GM23338 (cell line): ENCODE data around the gene TXNDC16. TPM values are rescaled to one million over a fixed set of nuclear protein-coding genes. Genes with fewer than 3 reads are reported as not detected.

Experiments used
- ATAC-seq: fragments of 200-7000 bp; cut with Tn5 transposase; 3 replicates; pipeline ENCODE4 v1.9.1; 2020
- DNase-seq: peaks from one replicate; pipeline ENCODE4 v3.0.0-alpha.2; 2015; ENCODE audit warnings: low spot score
- H2AFZ ChIP-seq: fragments of 200-600 bp; sonication (generic); 2 replicates; pipeline ENCODE4 v1.8.0; 2016; ENCODE audit warnings: antibody characterized with exemption, mild to moderate bottlenecking, moderate library complexity
- H3F3A ChIP-seq: fragments of 200-600 bp; sonication (generic); replicated peaks from 2 replicates; pipeline ENCODE4 v1.8.0; 2017; ENCODE audit warnings: antibody characterized with exemption, mixed run types, low read depth
- H3K27ac ChIP-seq: fragments of 200-600 bp; sonication (generic); 2 replicates; pipeline ENCODE4 v1.6.1; 2016; ENCODE audit warnings: low read depth
- H3K27me3 ChIP-seq: fragments of 200-600 bp; sonication (generic); 2 replicates; pipeline ENCODE4 v1.8.0; 2016; ENCODE audit warnings: mild to moderate bottlenecking, mixed run types, moderate library complexity; ENCODE audit not compliant: insufficient read depth
- H3K36me3 ChIP-seq: fragments of 200-600 bp; sonication (generic); 2 replicates; pipeline ENCODE4 v1.8.0; 2016; ENCODE audit warnings: mild to moderate bottlenecking; ENCODE audit not compliant: insufficient read depth
- H3K4me1 ChIP-seq: fragments of 200-600 bp; sonication (generic); 2 replicates; pipeline ENCODE4 v1.8.0; 2016; ENCODE audit warnings: mild to moderate bottlenecking, moderate library complexity; ENCODE audit not compliant: insufficient read depth
- H3K4me2 ChIP-seq: fragments of 200-600 bp; sonication (generic); 2 replicates; pipeline ENCODE4 v1.7.1; 2017; ENCODE audit warnings: mixed run types
- H3K4me3 ChIP-seq: fragments of 200-600 bp; sonication (generic); 2 replicates; pipeline ENCODE4 v1.6.1; 2016; ENCODE audit warnings: mixed run types
- H3K79me2 ChIP-seq: fragments of 200-600 bp; sonication (generic); replicated peaks from 2 replicates; pipeline ENCODE4 v1.8.0; 2017; ENCODE audit warnings: mild to moderate bottlenecking; ENCODE audit not compliant: insufficient read depth
- H3K9me2 ChIP-seq: fragments of 200-600 bp; sonication (generic); 2 replicates; pipeline ENCODE4 v1.8.0; 2017; ENCODE audit not compliant: insufficient read depth
- H4K20me1 ChIP-seq: fragments of 200-600 bp; sonication (generic); replicated peaks from 2 replicates; pipeline ENCODE4 v1.8.0; 2017; ENCODE audit warnings: mild to moderate bottlenecking; ENCODE audit not compliant: insufficient read depth
- H3K27ac Mint-ChIP-seq: 2 replicates; pipeline ENCODE4 v1.8.0; 2020; ENCODE audit warnings: inconsistent platforms, mild to moderate bottlenecking, moderate library complexity, mixed read lengths
- H3K27me3 Mint-ChIP-seq: 3 replicates; pipeline ENCODE4 v1.8.0; 2022; ENCODE audit warnings: low read depth, mild to moderate bottlenecking, moderate library complexity, mixed read lengths, inconsistent platforms; ENCODE audit not compliant: insufficient read depth, poor library complexity
- H3K36me3 Mint-ChIP-seq: 3 replicates; pipeline ENCODE4 v1.8.0; 2021; ENCODE audit warnings: low read depth, mild to moderate bottlenecking, inconsistent platforms, moderate library complexity, mixed read lengths
- H3K4me1 Mint-ChIP-seq: 3 replicates; pipeline ENCODE4 v1.8.0; 2020; ENCODE audit warnings: mild to moderate bottlenecking, inconsistent platforms, mixed read lengths
- H3K4me3 Mint-ChIP-seq: 3 replicates; pipeline ENCODE4 v1.8.0; 2021; ENCODE audit warnings: moderate library complexity, mild to moderate bottlenecking, inconsistent platforms, mixed read lengths
- H3K9me3 Mint-ChIP-seq: 3 replicates; pipeline ENCODE4 v1.8.0; 2020; ENCODE audit warnings: moderate library complexity, mild to moderate bottlenecking, inconsistent platforms, mixed read lengths
- CREB1 ChIP-seq: fragments of 250-450 bp; sonication (Bioruptor Pico); IDR thresholded peaks from 2 replicates; pipeline ENCODE4 v1.5.0; 2020; ENCODE audit warnings: low read depth, mild to moderate bottlenecking, moderate library complexity
- EZH2 ChIP-seq: fragments of 200-600 bp; sonication (generic); IDR thresholded peaks from one replicate; pipeline ENCODE4 v1.8.0; 2017; ENCODE audit warnings: antibody characterized with exemption, mild to moderate bottlenecking, low read depth; ENCODE audit not compliant: unreplicated experiment
- EZH2phosphoT487 ChIP-seq: fragments of 200-600 bp; sonication (generic); IDR thresholded peaks from one replicate; pipeline ENCODE4 v1.8.1; 2018; ENCODE audit warnings: antibody characterized with exemption; ENCODE audit not compliant: unreplicated experiment
- JUNB ChIP-seq: IDR thresholded peaks from one replicate; pipeline ENCODE4 v1.6.1; 2016; ENCODE audit warnings: antibody characterized with exemption; ENCODE audit not compliant: unreplicated experiment
- NANOG ChIP-seq: IDR thresholded peaks from 2 replicates; pipeline ENCODE4 v1.6.1; 2016; ENCODE audit warnings: antibody characterized with exemption, borderline replicate concordance
- POLR2AphosphoS5 ChIP-seq: IDR thresholded peaks from 2 replicates; pipeline ENCODE4 v1.6.1; 2016; ENCODE audit warnings: antibody characterized with exemption, low read depth
- STAT1 ChIP-seq: IDR thresholded peaks from one replicate; pipeline ENCODE4 v1.6.1; 2016; ENCODE audit warnings: antibody characterized with exemption; ENCODE audit not compliant: unreplicated experiment
- ZNF114 ChIP-seq: fragments of 250-450 bp; sonication (Bioruptor Pico); IDR thresholded peaks from 2 replicates; pipeline ENCODE4 v1.5.0; 2020; ENCODE audit warnings: mild to moderate bottlenecking, moderate library complexity
- ZNF331 ChIP-seq: fragments of 250-450 bp; sonication (Bioruptor Pico); IDR thresholded peaks from 2 replicates; pipeline ENCODE4 v1.5.0; 2020; ENCODE audit warnings: low read depth, mild to moderate bottlenecking, moderate library complexity
- polyA plus RNA-seq: library from polyadenylated mRNA; unstranded; fragments of >200 nt; fragmentation: Nextera tagmentation; extraction: Ambion mirVana; gene quantifications from 2 replicates; pipeline ENCODE4 v1.2.1, GENCODE V29; 2016
- total RNA-seq: library from RNA; depleted of rRNA; stranded (reverse); fragments of >200 nt; shearing (Covaris generic); gene quantifications from 2 replicates; pipeline ENCODE4 v1.2.3, GENCODE V29; 2014
- TF ChIP-seq, protein P1 (sequence below): IDR thresholded peaks from 2 replicates; pipeline ENCODE4 v1.6.1; 2016; ENCODE audit warnings: antibody characterized with exemption
- TF ChIP-seq, protein P2 (sequence below): IDR thresholded peaks from one replicate; pipeline ENCODE4 v1.6.1; 2018; ENCODE audit warnings: antibody characterized with exemption; ENCODE audit not compliant: unreplicated experiment
- TF ChIP-seq, protein P3 (sequence below): fragments of 250-450 bp; sonication (Bioruptor Pico); IDR thresholded peaks from 2 replicates; pipeline ENCODE4 v1.5.0; 2020; ENCODE audit warnings: mild to moderate bottlenecking, moderate library complexity
- TF ChIP-seq, protein P4 (sequence below), 2 experiments: fragments of 200-600 bp in 1 of 2; sonication (generic) in 1 of 2; conservative IDR thresholded peaks; 2 replicates each; pipeline versions ENCODE4 v1.5.1 to v1.6.1; 2016 to 2017; ENCODE audit warnings: antibody characterized with exemption in 2 of 2, low read depth in 2 of 2, mild to moderate bottlenecking in 2 of 2, moderate library complexity in 1 of 2

TXNDC16 gene
- total and polyA plus RNA-seq, 2 experiments from 2014 or later: 13.6 to 14.0 TPM

DNA sequence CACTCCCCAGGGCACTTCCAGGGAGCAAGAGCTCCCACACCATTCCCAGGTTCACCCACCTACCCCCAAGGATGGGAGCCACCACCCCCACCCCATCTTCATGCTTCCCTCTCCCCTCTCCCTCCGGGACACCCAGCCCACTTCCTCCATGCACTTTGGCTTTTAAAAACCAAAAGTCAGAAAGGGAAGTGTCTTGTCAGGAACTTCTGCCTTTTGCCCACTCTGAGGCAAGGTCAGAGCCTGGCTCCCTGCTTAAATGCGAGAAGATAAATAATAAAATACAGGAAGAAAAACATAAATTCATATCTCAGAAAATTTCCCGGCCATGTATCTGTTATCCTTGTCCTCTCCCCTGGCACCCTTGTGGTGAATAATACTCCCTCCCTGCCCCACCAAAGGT is 156.6 kb downstream of the TXNDC16 start:
- DNase-seq (no peak), ATAC-seq (no peak)
- H3K27ac Mint-ChIP-seq: no peak overlapping the region
- H3K27ac ChIP-seq: no peak overlapping the region
- peaks cover 4% of the 10 kb centered on the region; the same call in 1 of the 2 replicates for H3K9me2 ChIP-seq
- no peak overlapping the region for H3K4me3 Mint-ChIP-seq
- H3K4me1 ChIP-seq: peaks cover 7% of the 10 kb centered on the region; the same call in 1 of the 2 replicates
- no peaks in the 10 kb centered on the region for H3K27me3 Mint-ChIP-seq
- peaks cover 3% of the 10 kb centered on the region; the same call in 1 of the 3 replicates for H3K9me3 Mint-ChIP-seq
- H2AFZ ChIP-seq: no peak overlapping the region
- no peak for TF ChIP-seq STAT1
- TF ChIP-seq, protein P1, sequence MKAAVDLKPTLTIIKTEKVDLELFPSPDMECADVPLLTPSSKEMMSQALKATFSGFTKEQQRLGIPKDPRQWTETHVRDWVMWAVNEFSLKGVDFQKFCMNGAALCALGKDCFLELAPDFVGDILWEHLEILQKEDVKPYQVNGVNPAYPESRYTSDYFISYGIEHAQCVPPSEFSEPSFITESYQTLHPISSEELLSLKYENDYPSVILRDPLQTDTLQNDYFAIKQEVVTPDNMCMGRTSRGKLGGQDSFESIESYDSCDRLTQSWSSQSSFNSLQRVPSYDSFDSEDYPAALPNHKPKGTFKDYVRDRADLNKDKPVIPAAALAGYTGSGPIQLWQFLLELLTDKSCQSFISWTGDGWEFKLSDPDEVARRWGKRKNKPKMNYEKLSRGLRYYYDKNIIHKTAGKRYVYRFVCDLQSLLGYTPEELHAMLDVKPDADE: no peak
- TF ChIP-seq, protein P2, sequence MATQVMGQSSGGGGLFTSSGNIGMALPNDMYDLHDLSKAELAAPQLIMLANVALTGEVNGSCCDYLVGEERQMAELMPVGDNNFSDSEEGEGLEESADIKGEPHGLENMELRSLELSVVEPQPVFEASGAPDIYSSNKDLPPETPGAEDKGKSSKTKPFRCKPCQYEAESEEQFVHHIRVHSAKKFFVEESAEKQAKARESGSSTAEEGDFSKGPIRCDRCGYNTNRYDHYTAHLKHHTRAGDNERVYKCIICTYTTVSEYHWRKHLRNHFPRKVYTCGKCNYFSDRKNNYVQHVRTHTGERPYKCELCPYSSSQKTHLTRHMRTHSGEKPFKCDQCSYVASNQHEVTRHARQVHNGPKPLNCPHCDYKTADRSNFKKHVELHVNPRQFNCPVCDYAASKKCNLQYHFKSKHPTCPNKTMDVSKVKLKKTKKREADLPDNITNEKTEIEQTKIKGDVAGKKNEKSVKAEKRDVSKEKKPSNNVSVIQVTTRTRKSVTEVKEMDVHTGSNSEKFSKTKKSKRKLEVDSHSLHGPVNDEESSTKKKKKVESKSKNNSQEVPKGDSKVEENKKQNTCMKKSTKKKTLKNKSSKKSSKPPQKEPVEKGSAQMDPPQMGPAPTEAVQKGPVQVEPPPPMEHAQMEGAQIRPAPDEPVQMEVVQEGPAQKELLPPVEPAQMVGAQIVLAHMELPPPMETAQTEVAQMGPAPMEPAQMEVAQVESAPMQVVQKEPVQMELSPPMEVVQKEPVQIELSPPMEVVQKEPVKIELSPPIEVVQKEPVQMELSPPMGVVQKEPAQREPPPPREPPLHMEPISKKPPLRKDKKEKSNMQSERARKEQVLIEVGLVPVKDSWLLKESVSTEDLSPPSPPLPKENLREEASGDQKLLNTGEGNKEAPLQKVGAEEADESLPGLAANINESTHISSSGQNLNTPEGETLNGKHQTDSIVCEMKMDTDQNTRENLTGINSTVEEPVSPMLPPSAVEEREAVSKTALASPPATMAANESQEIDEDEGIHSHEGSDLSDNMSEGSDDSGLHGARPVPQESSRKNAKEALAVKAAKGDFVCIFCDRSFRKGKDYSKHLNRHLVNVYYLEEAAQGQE: no peak
- TF ChIP-seq POLR2AphosphoS5: no peak
- TF ChIP-seq, protein P3, sequence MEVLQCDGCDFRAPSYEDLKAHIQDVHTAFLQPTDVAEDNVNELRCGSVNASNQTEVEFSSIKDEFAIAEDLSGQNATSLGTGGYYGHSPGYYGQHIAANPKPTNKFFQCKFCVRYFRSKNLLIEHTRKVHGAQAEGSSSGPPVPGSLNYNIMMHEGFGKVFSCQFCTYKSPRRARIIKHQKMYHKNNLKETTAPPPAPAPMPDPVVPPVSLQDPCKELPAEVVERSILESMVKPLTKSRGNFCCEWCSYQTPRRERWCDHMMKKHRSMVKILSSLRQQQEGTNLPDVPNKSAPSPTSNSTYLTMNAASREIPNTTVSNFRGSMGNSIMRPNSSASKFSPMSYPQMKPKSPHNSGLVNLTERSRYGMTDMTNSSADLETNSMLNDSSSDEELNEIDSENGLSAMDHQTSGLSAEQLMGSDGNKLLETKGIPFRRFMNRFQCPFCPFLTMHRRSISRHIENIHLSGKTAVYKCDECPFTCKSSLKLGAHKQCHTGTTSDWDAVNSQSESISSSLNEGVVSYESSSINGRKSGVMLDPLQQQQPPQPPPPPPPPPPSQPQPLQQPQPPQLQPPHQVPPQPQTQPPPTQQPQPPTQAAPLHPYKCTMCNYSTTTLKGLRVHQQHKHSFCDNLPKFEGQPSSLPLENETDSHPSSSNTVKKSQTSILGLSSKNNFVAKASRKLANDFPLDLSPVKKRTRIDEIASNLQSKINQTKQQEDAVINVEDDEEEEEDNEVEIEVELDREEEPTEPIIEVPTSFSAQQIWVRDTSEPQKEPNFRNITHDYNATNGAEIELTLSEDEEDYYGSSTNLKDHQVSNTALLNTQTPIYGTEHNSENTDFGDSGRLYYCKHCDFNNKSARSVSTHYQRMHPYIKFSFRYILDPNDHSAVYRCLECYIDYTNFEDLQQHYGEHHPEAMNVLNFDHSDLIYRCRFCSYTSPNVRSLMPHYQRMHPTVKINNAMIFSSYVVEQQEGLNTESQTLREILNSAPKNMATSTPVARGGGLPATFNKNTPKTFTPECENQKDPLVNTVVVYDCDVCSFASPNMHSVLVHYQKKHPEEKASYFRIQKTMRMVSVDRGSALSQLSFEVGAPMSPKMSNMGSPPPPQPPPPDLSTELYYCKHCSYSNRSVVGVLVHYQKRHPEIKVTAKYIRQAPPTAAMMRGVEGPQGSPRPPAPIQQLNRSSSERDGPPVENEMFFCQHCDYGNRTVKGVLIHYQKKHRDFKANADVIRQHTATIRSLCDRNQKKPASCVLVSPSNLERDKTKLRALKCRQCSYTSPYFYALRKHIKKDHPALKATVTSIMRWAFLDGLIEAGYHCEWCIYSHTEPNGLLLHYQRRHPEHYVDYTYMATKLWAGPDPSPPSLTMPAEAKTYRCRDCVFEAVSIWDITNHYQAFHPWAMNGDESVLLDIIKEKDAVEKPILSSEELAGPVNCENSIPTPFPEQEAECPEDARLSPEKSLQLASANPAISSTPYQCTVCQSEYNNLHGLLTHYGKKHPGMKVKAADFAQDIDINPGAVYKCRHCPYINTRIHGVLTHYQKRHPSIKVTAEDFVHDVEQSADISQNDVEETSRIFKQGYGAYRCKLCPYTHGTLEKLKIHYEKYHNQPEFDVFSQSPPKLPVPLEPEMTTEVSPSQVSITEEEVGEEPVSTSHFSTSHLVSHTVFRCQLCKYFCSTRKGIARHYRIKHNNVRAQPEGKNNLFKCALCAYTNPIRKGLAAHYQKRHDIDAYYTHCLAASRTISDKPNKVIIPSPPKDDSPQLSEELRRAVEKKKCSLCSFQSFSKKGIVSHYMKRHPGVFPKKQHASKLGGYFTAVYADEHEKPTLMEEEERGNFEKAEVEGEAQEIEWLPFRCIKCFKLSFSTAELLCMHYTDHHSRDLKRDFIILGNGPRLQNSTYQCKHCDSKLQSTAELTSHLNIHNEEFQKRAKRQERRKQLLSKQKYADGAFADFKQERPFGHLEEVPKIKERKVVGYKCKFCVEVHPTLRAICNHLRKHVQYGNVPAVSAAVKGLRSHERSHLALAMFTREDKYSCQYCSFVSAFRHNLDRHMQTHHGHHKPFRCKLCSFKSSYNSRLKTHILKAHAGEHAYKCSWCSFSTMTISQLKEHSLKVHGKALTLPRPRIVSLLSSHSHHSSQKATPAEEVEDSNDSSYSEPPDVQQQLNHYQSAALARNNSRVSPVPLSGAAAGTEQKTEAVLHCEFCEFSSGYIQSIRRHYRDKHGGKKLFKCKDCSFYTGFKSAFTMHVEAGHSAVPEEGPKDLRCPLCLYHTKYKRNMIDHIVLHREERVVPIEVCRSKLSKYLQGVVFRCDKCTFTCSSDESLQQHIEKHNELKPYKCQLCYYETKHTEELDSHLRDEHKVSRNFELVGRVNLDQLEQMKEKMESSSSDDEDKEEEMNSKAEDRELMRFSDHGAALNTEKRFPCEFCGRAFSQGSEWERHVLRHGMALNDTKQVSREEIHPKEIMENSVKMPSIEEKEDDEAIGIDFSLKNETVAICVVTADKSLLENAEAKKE (CRISPR knock-in tag): no peak
- no peak for TF ChIP-seq CREB1 (CRISPR knock-in tag)
- no peak for TF ChIP-seq EZH2
- TF ChIP-seq NANOG: no peak
- no peak for TF ChIP-seq ZNF114 (CRISPR knock-in tag)
- no peak for TF ChIP-seq JUNB
- TF ChIP-seq EZH2phosphoT487: no peak
- TF ChIP-seq ZNF331: no peak
- TF ChIP-seq, protein P4, sequence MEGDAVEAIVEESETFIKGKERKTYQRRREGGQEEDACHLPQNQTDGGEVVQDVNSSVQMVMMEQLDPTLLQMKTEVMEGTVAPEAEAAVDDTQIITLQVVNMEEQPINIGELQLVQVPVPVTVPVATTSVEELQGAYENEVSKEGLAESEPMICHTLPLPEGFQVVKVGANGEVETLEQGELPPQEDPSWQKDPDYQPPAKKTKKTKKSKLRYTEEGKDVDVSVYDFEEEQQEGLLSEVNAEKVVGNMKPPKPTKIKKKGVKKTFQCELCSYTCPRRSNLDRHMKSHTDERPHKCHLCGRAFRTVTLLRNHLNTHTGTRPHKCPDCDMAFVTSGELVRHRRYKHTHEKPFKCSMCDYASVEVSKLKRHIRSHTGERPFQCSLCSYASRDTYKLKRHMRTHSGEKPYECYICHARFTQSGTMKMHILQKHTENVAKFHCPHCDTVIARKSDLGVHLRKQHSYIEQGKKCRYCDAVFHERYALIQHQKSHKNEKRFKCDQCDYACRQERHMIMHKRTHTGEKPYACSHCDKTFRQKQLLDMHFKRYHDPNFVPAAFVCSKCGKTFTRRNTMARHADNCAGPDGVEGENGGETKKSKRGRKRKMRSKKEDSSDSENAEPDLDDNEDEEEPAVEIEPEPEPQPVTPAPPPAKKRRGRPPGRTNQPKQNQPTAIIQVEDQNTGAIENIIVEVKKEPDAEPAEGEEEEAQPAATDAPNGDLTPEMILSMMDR (conservative IDR thresholded peaks at IDR 0.05; ENCODE audit: low read depth in 2 of 2): no peak
- no peaks in the 10 kb centered on the region for H3K79me2 ChIP-seq
- H3K4me1 Mint-ChIP-seq: no peaks in the 10 kb centered on the region; the same call in 1 of the 3 replicates
- H3K36me3 ChIP-seq: no peaks in the 10 kb centered on the region; the same call in 1 of the 2 replicates
- H3K4me3 ChIP-seq: no peak overlapping the region
- no peak overlapping the region for H3K4me2 ChIP-seq
- H4K20me1 ChIP-seq: no peaks in the 10 kb centered on the region
- no peaks in the 10 kb centered on the region for H3F3A ChIP-seq
- no peaks in the 10 kb centered on the region for H3K27me3 ChIP-seq
- H3K36me3 Mint-ChIP-seq: no peaks in the 10 kb centered on the region
